CD4-positive, CD25-positive, alpha-beta regulatory T cell (primary cell): ENCODE data around the gene ZFP3. TPM values are rescaled to one million over a fixed set of nuclear protein-coding genes. Genes with fewer than 3 reads are reported as not detected.
"Not testable (repeated sequence)": the region's sequence is repeated elsewhere in the genome, so short reads cannot be mapped to it uniquely, and the experiment has no call there.

Source experiments
- ATAC-seq, 2 donors: fragments of 150-1000 bp; cut with Tn5 transposase; one replicate each; pipeline ENCODE4 v1.10.0; 2021; ENCODE audit warnings: low read depth in 2 of 2, moderate number of reproducible peaks in 2 of 2, moderate library complexity in 1 of 2
- DNase-seq, 3 donors: peaks; one replicate each; pipeline versions ENCODE4 v3.0.0 to v3.0.0-alpha.2; 2012 to 2022; ENCODE audit warnings: mixed read lengths in 1 of 3
- H3K27ac ChIP-seq: one replicate; pipeline ENCODE4 v1.7.0; 2013; ENCODE audit warnings: mild to moderate bottlenecking, low read length; ENCODE audit not compliant: insufficient read depth, poor library complexity, severe bottlenecking
- H3K27me3 ChIP-seq: one replicate; pipeline ENCODE4 v1.7.0; 2013; ENCODE audit warnings: low read length; ENCODE audit not compliant: control insufficient read depth, insufficient read depth
- H3K36me3 ChIP-seq: one replicate; pipeline ENCODE4 v1.7.0; 2013; ENCODE audit warnings: mild to moderate bottlenecking, low read length, moderate library complexity; ENCODE audit not compliant: control insufficient read depth, insufficient read depth
- H3K4me1 ChIP-seq: 2 replicates; pipeline ENCODE4 v1.7.0; 2013; ENCODE audit warnings: mild to moderate bottlenecking, low read length; ENCODE audit not compliant: insufficient read depth, control insufficient read depth, poor library complexity, severe bottlenecking
- H3K4me3 ChIP-seq: one replicate; pipeline ENCODE4 v1.7.0; 2013; ENCODE audit warnings: low read depth, mild to moderate bottlenecking, low read length, moderate library complexity
- H3K9me3 ChIP-seq, 2 experiments: 1 replicate in 1 of 2; 2 replicates in 1 of 2; pipeline ENCODE4 v1.7.0; 2013; ENCODE audit warnings: low read length in 2 of 2, mild to moderate bottlenecking in 1 of 2, moderate library complexity in 1 of 2; ENCODE audit not compliant: control insufficient read depth in 2 of 2
- H3K27ac Mint-ChIP-seq, 3 donors: one replicate each; pipeline ENCODE4 v1.8.0; 2020 to 2022; ENCODE audit warnings: mild to moderate bottlenecking in 3 of 3, mixed read lengths in 3 of 3, moderate library complexity in 2 of 3
- H3K27me3 Mint-ChIP-seq: one replicate; pipeline ENCODE4 v1.8.0; 2022; ENCODE audit warnings: mild to moderate bottlenecking, mixed read lengths
- H3K36me3 Mint-ChIP-seq: one replicate; pipeline ENCODE4 v1.8.0; 2020; ENCODE audit warnings: mixed read lengths
- H3K4me1 Mint-ChIP-seq, 4 donors: one replicate each; pipeline ENCODE4 v1.8.0; 2020 to 2022; ENCODE audit warnings: mixed read lengths in 4 of 4, mild to moderate bottlenecking in 1 of 4
- H3K4me3 Mint-ChIP-seq, 4 donors: one replicate each; pipeline ENCODE4 v1.8.0; 2020 to 2022; ENCODE audit warnings: mild to moderate bottlenecking in 4 of 4, mixed read lengths in 4 of 4, moderate library complexity in 3 of 4
- H3K9me3 Mint-ChIP-seq, 7 donors: one replicate each; pipeline ENCODE4 v1.8.0; 2020 to 2022; ENCODE audit warnings: mixed read lengths in 7 of 7, mild to moderate bottlenecking in 3 of 7, moderate library complexity in 2 of 7
- polyA plus RNA-seq, 4 donors: library from polyadenylated mRNA; unstranded; fragments of 300-500 nt; fragmentation: Illumina TruSeq; gene quantifications; one replicate each; pipeline ENCODE4 v1.2.3, GENCODE V29; 2021
- total RNA-seq: library from RNA; stranded (reverse); gene quantifications from one replicate; pipeline ENCODE4 v1.2.3, GENCODE V29; 2022

The ZFP3 gene
- total RNA-seq, result 2.5 TPM
- 1 to 10 TPM in 2 of 4 donors, under 1 TPM in 2; 0.32 to 2.0 (median 1.3) TPM for polyA plus RNA-seq

- Histone ChIP-seq H3K9me3 (peaks cover 4 to 7% of the 10 kb centered on the region in 2 experiments), H3K27ac (peak within 1 kb of the TSS; percentile 68), H3K4me1 (peaks cover 18% of the 10 kb centered on the region), H3K27me3 (no peaks in the 10 kb centered on the region), H3K36me3 (no peaks in the 10 kb centered on the region), H3K4me3 (peak within 1 kb of the TSS; percentile 88)
- Mint-ChIP-seq H3K4me1 (peaks cover 9 to 33% (median 24%) of the 10 kb centered on the region in 4 donors), H3K36me3 (peaks cover 16% of the 10 kb centered on the region), H3K9me3 (peaks cover 0 to 4% (median 4%) of the 10 kb centered on the region in 7 donors), H3K27me3 (no peaks in the 10 kb centered on the region), H3K4me3 (peak within 1 kb of the TSS; percentile 89 to 100 (median 94)), H3K27ac (peak within 1 kb of the TSS; percentile 87 to 91 (median 90))
- ATAC-seq (peak; percentile 73 to 84), DNase-seq (peak; percentile 60 to 89 (median 67))
Observed at GRCh38 chr17:5078106-5079028, at the start of gene ZFP3. TSS of gene ZFP3 (plus strand) at chr17:5078467. CDS start at chr17:5091505, 13,038 bp downstream.

GRCh38 chr17:5030168-5030567 lies 48.1 kb upstream of the ZFP3 start:
- not testable (repeated sequence) for DNase-seq, H3K4me3 ChIP-seq, H3K36me3 ChIP-seq, ATAC-seq, H3K9me3 ChIP-seq, H3K27me3 ChIP-seq, H3K27me3 Mint-ChIP-seq, H3K9me3 Mint-ChIP-seq, H3K36me3 Mint-ChIP-seq
- Mint-ChIP-seq H3K4me1 (peaks cover 3 to 35% (median 17%) of the 10 kb centered on the region in 4 donors), H3K4me3 (peak overlapping the region in 2 of 4 donors; percentile 88 to 89), H3K27ac (peak overlapping the region in 1 of 3 donors; percentile 82)
- H3K27ac ChIP-seq, result peak overlapping the region; percentile 55
- peaks cover 26% of the 10 kb centered on the region for H3K4me1 ChIP-seq

GRCh38 chr17:5031365-5032082 lies 46.7 kb upstream of the ZFP3 start:
- Histone ChIP-seq H3K4me3 (peak overlapping the region; percentile 87), H3K4me1 (peaks cover 31% of the 10 kb centered on the region), H3K27ac (peak overlapping the region; percentile 55), H3K9me3 (no peaks in the 10 kb centered on the region), H3K27me3 (no peaks in the 10 kb centered on the region), H3K36me3 (no peaks in the 10 kb centered on the region)
- Mint-ChIP-seq H3K4me3 (peak overlapping the region; percentile 88 to 95 (median 90)), H3K27ac (peak overlapping the region; percentile 82 to 96 (median 92)), H3K27me3 (no peaks in the 10 kb centered on the region), H3K9me3 (no peaks in the 10 kb centered on the region), H3K36me3 (no peaks in the 10 kb centered on the region), H3K4me1 (peaks cover 3 to 35% (median 17%) of the 10 kb centered on the region in 4 donors)
- peak; percentile 74 to 76 for ATAC-seq
- DNase-seq, result peak; percentile 71 to 89 (median 82)

GRCh38 chr17:5032865-5033264 lies 45.4 kb upstream of the ZFP3 start:
- peaks cover 3 to 35% (median 18%) of the 10 kb centered on the region in 4 donors for H3K4me1 Mint-ChIP-seq
- H3K27me3 Mint-ChIP-seq, result no peaks in the 10 kb centered on the region
- H3K4me3 Mint-ChIP-seq, result peak overlapping the region in 1 of 4 donors; percentile 66
- H3K4me3 ChIP-seq, result no peak overlapping the region
- no peak overlapping the region for H3K27ac ChIP-seq
- no peaks in the 10 kb centered on the region for H3K27me3 ChIP-seq
- H3K9me3 ChIP-seq, result no peaks in the 10 kb centered on the region
- peaks cover 31% of the 10 kb centered on the region for H3K4me1 ChIP-seq
- H3K36me3 Mint-ChIP-seq, result no peaks in the 10 kb centered on the region
- no peak for DNase-seq
- H3K36me3 ChIP-seq, result no peaks in the 10 kb centered on the region
- peak overlapping the region in 2 of 3 donors; percentile 36 to 61 for H3K27ac Mint-ChIP-seq
- H3K9me3 Mint-ChIP-seq, result no peaks in the 10 kb centered on the region
- ATAC-seq, result no peak

- DNase-seq (no peak), ATAC-seq (no peak)
- H3K27me3 ChIP-seq, result no peaks in the 10 kb centered on the region
- H3K4me1 ChIP-seq, result peaks cover 31% of the 10 kb centered on the region
- H3K27ac ChIP-seq, result no peak overlapping the region
- Mint-ChIP-seq H3K4me3 (no peak overlapping the region), H3K4me1 (peaks cover 3 to 35% (median 16%) of the 10 kb centered on the region in 4 donors), H3K36me3 (no peaks in the 10 kb centered on the region), H3K9me3 (no peaks in the 10 kb centered on the region), H3K27ac (peak overlapping the region in 2 of 3 donors; percentile 36 to 61), H3K27me3 (no peaks in the 10 kb centered on the region)
- no peak overlapping the region for H3K4me3 ChIP-seq
- H3K36me3 ChIP-seq, result no peaks in the 10 kb centered on the region
- H3K9me3 ChIP-seq, result no peaks in the 10 kb centered on the region
Observed at GRCh38 chr17:5033352-5034015, 44.8 kb upstream of the ZFP3 start.

- Mint-ChIP-seq H3K9me3 (no peaks in the 10 kb centered on the region), H3K4me3 (no peak overlapping the region), H3K4me1 (peaks cover 3 to 35% (median 16%) of the 10 kb centered on the region in 4 donors), H3K36me3 (no peaks in the 10 kb centered on the region), H3K27me3 (no peaks in the 10 kb centered on the region), H3K27ac (no peak overlapping the region)
- Histone ChIP-seq H3K27ac (no peak overlapping the region), H3K9me3 (no peaks in the 10 kb centered on the region), H3K4me3 (no peak overlapping the region), H3K36me3 (no peaks in the 10 kb centered on the region), H3K27me3 (no peaks in the 10 kb centered on the region), H3K4me1 (peaks cover 31% of the 10 kb centered on the region)
- DNase-seq (no peak), ATAC-seq (no peak)
Observed at GRCh38 chr17:5034063-5034462, 44.2 kb upstream of the ZFP3 start.

GRCh38 chr17:5034651-5035050 lies 43.6 kb upstream of the ZFP3 start:
- H3K4me3 ChIP-seq, result no peak overlapping the region
- peaks cover 31% of the 10 kb centered on the region for H3K4me1 ChIP-seq
- Mint-ChIP-seq H3K4me3 (no peak overlapping the region), H3K36me3 (no peaks in the 10 kb centered on the region), H3K4me1 (peaks cover 3 to 34% (median 17%) of the 10 kb centered on the region in 4 donors), H3K27ac (no peak overlapping the region), H3K27me3 (no peaks in the 10 kb centered on the region), H3K9me3 (no peaks in the 10 kb centered on the region)
- H3K27ac ChIP-seq, result no peak overlapping the region
- no peaks in the 10 kb centered on the region for H3K9me3 ChIP-seq
- ATAC-seq, result no peak
- no peaks in the 10 kb centered on the region for H3K36me3 ChIP-seq
- no peak for DNase-seq
- H3K27me3 ChIP-seq, result no peaks in the 10 kb centered on the region
